Hippocampal formation (tissue), 2 donors: ENCODE measurements around the gene CR1.
"Not testable (repeated sequence)": the region's sequence is repeated elsewhere in the genome, so short reads cannot be mapped to it uniquely, and the experiment has no call there.

Experiments
- DNase-seq, 2 donors: peaks; one replicate each; lab custom pipeline; 2025; lab: John Stamatoyannopoulos, UW

The CR1 gene

GRCh38 chr1:207672522-207673130 is 176.7 kb downstream of the CR1 start:
- peak; percentile 14 to 34 for DNase-seq

DNA sequence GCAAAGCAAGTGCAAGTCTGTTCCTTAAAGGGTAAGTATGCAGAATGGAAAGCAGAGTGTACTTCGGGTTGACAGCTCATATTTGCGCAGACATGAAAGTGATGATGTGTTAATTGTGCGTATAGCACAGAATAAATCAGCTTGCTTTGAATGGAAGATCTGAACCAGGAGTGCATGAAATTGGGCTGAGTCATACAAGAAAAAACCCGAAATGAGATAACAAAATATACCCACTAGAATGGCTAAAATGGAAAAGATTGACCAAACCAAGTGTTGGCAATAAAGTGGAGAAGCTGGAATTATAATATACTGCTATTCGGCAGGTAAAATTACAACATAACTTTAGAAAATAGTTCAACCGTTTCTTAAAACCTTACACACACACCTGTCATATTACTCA is 177.4 kb downstream of the CR1 start:
- no peak for DNase-seq

DNA sequence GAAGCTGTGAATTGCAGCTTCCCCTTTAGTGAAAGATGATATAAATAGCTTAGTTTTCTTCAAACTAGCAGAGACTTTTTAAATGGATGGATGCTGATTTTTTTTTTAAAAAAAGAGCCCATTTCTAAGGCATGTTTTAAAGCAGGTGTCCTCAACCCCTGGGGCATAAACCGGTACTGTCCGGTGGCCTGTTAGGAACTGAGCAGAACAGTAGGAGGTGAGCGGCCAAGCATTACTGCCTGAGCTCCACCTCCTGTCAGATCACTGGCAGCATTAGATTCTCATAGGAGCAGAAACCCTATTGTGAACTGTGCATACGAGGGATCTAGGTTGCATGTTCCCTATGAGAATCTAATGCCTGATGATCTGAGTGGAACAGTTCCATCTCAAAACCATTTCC is 180.2 kb downstream of the CR1 start:
- no peak for DNase-seq

GRCh38 chr1:207680590-207681388 is 184.8 kb downstream of the CR1 start:
- not testable (repeated sequence) for DNase-seq

GRCh38 chr1:207682872-207683434 is 187.0 kb downstream of the CR1 start:
- not testable (repeated sequence) for DNase-seq

- DNase-seq = not testable (repeated sequence)
Observed at GRCh38 chr1:207690551-207690950, 194.6 kb downstream of the CR1 start.

DNA sequence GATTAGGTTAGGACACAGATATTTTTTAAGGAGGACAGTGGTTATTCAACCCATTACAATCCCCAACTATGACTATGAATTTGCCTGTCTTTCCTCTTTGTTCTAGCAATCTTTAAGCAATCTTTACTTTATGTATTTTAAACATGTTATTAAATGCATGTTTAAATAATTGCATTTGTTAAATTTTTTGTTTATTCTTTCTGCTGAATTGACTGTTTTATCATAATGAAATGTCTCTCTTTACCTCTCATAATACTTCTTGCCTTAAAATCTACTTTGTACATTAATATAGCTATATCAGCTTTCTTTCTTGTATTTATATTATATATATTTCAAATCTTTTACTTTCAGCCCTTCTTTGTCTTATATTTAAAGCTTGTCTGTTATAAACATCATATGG is 195.1 kb downstream of the CR1 start:
- DNase-seq = no peak
